OCI-LY1 (cell line): ENCODE measurements around the gene LRP2BP.

ENCODE experiments used
- H2AFZ ChIP-seq: fragments of 200-600 bp; sonication (generic), shearing (Covaris generic); 2 replicates; pipeline ENCODE4 v1.6.0; 2014; ENCODE audit warnings: antibody characterized with exemption, mild to moderate bottlenecking, low read length
- H3F3A ChIP-seq: fragments of 200-600 bp; sonication (generic), shearing (Covaris generic); 2 replicates; pipeline ENCODE4 v1.6.0; 2014; ENCODE audit warnings: mild to moderate bottlenecking, antibody characterized with exemption, low read length, moderate library complexity; ENCODE audit not compliant: insufficient read depth
- H3K27ac ChIP-seq: fragments of 200-600 bp; sonication (generic); 2 replicates; pipeline ENCODE4 v1.5.1; 2014; ENCODE audit warnings: low read length, mixed run types, mild to moderate bottlenecking, low read depth; ENCODE audit not compliant: poor library complexity, severe bottlenecking
- H3K27me3 ChIP-seq: fragments of 200-600 bp; sonication (generic); 2 replicates; pipeline ENCODE4 v1.6.0; 2014; ENCODE audit warnings: antibody characterized with exemption, mild to moderate bottlenecking, low read length, moderate library complexity; ENCODE audit not compliant: insufficient read depth
- H3K36me3 ChIP-seq: fragments of 200-600 bp; sonication (generic); 2 replicates; pipeline ENCODE4 v1.6.1; 2014; ENCODE audit warnings: mild to moderate bottlenecking, antibody characterized with exemption, low read length, moderate library complexity, mixed read lengths; ENCODE audit not compliant: insufficient read depth
- H3K4me1 ChIP-seq: fragments of 200-600 bp; sonication (generic); 2 replicates; pipeline ENCODE4 v1.5.1; 2014; ENCODE audit warnings: mild to moderate bottlenecking, low read length, moderate library complexity; ENCODE audit not compliant: insufficient read depth, severe bottlenecking
- H3K4me2 ChIP-seq: fragments of 200-600 bp; sonication (generic), shearing (Covaris generic); 2 replicates; pipeline ENCODE4 v1.6.1; 2014; ENCODE audit warnings: low read length
- H3K4me3 ChIP-seq: fragments of 200-600 bp; sonication (generic); 2 replicates; pipeline ENCODE4 v1.5.1; 2014; ENCODE audit warnings: low read length, low read depth, mild to moderate bottlenecking, mixed read lengths; ENCODE audit not compliant: poor library complexity, severe bottlenecking
- H3K79me2 ChIP-seq: fragments of 200-600 bp; shearing (Covaris generic); 2 replicates; pipeline ENCODE4 v1.6.1; 2016; ENCODE audit warnings: mixed run types, low read length, mixed read lengths; ENCODE audit not compliant: insufficient read depth
- H3K9ac ChIP-seq: fragments of 200-600 bp; sonication (generic), shearing (Covaris generic); 2 replicates; pipeline ENCODE4 v1.6.1; 2014; ENCODE audit warnings: mild to moderate bottlenecking, low read length, mixed read lengths
- H3K9me2 ChIP-seq: fragments of 200-600 bp; sonication (generic), shearing (Covaris generic); 2 replicates; pipeline ENCODE4 v1.6.1; 2014; ENCODE audit warnings: low read depth, mild to moderate bottlenecking, low read length, mixed read lengths
- H3K9me3 ChIP-seq: fragments of 200-600 bp; shearing (Covaris generic); 2 replicates; pipeline ENCODE4 v1.6.1; 2014; ENCODE audit warnings: low read length, mixed read lengths
- H4K20me1 ChIP-seq: fragments of 200-600 bp; sonication (generic), shearing (Covaris generic); 2 replicates; pipeline ENCODE4 v1.6.0; 2016; ENCODE audit warnings: mild to moderate bottlenecking, low read length; ENCODE audit not compliant: insufficient read depth
- EZH2 ChIP-seq: fragments of 200-600 bp; sonication (generic), shearing (Covaris generic); IDR thresholded peaks from 2 replicates; pipeline ENCODE4 v1.8.0; 2017; ENCODE audit warnings: borderline replicate concordance, mixed run types, mild to moderate bottlenecking, antibody characterized with exemption, low read length, moderate library complexity, mixed read lengths
- TF ChIP-seq, protein P1 (sequence below): fragments of 200-600 bp; sonication (generic), shearing (Covaris generic); IDR thresholded peaks from 2 replicates; pipeline ENCODE4 v1.5.1; 2017; ENCODE audit warnings: mild to moderate bottlenecking, antibody characterized with exemption, low read length, moderate library complexity, mixed read lengths

LRP2BP gene

DNA sequence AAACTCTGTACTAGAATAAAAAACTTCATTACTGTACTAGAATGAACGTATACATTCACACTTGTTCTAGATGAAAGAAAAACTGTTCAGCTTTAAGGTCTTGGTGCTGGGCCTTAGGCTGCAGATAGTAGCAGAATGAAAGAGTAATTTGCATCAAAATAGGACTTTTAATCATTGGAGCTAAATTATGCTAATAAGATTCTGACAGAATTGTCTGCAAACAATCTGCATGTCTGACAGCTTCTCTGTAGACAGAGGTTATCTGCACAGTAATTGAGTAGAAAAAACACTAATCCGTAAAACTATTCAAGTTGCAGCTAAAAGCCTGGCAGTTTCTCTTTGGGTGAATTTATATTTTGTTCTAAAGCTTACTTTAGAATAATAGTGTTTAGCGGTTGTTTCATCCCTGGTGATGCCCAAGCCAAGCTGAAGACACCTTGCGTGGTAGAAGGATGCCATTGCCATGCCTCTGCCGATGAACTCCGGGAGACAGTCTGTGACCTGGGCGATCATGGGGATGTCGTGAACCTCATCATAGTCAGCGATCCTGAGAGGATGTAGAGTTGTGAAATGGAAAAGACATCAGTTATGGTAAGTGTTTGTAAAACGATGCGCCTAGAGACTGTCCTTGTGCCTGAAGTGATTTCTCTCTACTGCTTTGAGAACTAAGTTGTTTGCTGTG is 25.3 kb downstream of the LRP2BP start:
- H3K27me3 ChIP-seq = no peaks in the 10 kb centered on the region
- no peak overlapping the region for H3K4me3 ChIP-seq
- H3K4me1 ChIP-seq = no peaks in the 10 kb centered on the region
- no peak overlapping the region for H3K27ac ChIP-seq
- TF ChIP-seq EZH2 = no peak
- TF ChIP-seq, protein P1, sequence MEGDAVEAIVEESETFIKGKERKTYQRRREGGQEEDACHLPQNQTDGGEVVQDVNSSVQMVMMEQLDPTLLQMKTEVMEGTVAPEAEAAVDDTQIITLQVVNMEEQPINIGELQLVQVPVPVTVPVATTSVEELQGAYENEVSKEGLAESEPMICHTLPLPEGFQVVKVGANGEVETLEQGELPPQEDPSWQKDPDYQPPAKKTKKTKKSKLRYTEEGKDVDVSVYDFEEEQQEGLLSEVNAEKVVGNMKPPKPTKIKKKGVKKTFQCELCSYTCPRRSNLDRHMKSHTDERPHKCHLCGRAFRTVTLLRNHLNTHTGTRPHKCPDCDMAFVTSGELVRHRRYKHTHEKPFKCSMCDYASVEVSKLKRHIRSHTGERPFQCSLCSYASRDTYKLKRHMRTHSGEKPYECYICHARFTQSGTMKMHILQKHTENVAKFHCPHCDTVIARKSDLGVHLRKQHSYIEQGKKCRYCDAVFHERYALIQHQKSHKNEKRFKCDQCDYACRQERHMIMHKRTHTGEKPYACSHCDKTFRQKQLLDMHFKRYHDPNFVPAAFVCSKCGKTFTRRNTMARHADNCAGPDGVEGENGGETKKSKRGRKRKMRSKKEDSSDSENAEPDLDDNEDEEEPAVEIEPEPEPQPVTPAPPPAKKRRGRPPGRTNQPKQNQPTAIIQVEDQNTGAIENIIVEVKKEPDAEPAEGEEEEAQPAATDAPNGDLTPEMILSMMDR = no peak
- H2AFZ ChIP-seq = no peak overlapping the region
- H3K36me3 ChIP-seq = peaks cover 25% of the 10 kb centered on the region
- no peaks in the 10 kb centered on the region for H3K9me2 ChIP-seq
- no peak overlapping the region for H3K9ac ChIP-seq
- H3K4me2 ChIP-seq = no peak overlapping the region
- no peaks in the 10 kb centered on the region for H4K20me1 ChIP-seq
- H3K79me2 ChIP-seq = no peaks in the 10 kb centered on the region
- H3F3A ChIP-seq = no peaks in the 10 kb centered on the region
- H3K9me3 ChIP-seq = no peaks in the 10 kb centered on the region

- Histone ChIP-seq H3K9me3 (no peaks in the 10 kb centered on the region), H3K4me3 (no peak overlapping the region), H3K4me2 (no peak overlapping the region), H3K79me2 (no peaks in the 10 kb centered on the region), H3K4me1 (no peaks in the 10 kb centered on the region), H3K27ac (no peak overlapping the region), H3K9me2 (no peaks in the 10 kb centered on the region), H3F3A (no peaks in the 10 kb centered on the region), H4K20me1 (no peaks in the 10 kb centered on the region), H3K36me3 (peaks cover 25% of the 10 kb centered on the region), H3K9ac (no peak overlapping the region), H3K27me3 (no peaks in the 10 kb centered on the region), H2AFZ (no peak overlapping the region)
- TF ChIP-seq, protein P1 = no peak
- TF ChIP-seq EZH2 = no peak
These were observed 26.0 kb downstream of the LRP2BP start for GRCh38 chr4:185369731-185370130.

DNA sequence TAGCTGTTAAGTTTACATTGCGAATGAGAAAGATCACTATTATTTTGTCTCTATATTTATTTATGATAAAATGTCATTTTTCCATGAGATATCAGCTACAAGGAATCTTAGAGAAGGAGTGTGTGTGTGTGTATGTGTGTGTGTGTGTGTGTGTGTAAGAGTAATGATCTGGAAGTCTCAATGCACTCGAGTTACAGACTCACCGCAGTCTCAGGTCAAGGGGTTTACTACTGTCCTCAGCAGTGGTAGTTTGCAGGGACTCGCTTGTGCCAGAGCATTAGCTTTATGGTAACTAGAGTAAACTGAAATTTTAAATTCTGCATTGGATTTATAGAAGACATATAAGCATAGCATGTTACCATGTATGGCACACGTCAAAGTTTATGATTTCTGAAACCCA is 30.8 kb downstream of the LRP2BP start:
- no peaks in the 10 kb centered on the region for H3K79me2 ChIP-seq
- TF ChIP-seq EZH2 = no peak
- TF ChIP-seq, protein P1 = no peak
- H3K27me3 ChIP-seq = no peaks in the 10 kb centered on the region
- no peaks in the 10 kb centered on the region for H3K9me2 ChIP-seq
- no peaks in the 10 kb centered on the region for H3K4me1 ChIP-seq
- H3K27ac ChIP-seq = no peak overlapping the region
- H3F3A ChIP-seq = no peaks in the 10 kb centered on the region
- H3K4me2 ChIP-seq = no peak overlapping the region
- H4K20me1 ChIP-seq = no peaks in the 10 kb centered on the region
- H3K36me3 ChIP-seq = peaks cover 14% of the 10 kb centered on the region
- H3K4me3 ChIP-seq = no peak overlapping the region
- no peak overlapping the region for H2AFZ ChIP-seq
- no peaks in the 10 kb centered on the region for H3K9me3 ChIP-seq
- no peak overlapping the region for H3K9ac ChIP-seq
